Left ventricle myocardium inferior (tissue), 1 donor: Measurements from ENCODE around the gene FTO. TPM values are rescaled to one million over a fixed set of nuclear protein-coding genes. Genes with fewer than 3 reads are reported as not detected.

Experiments used
- DNase-seq: peaks from one replicate; pipeline ENCODE4 v3.0.0-alpha.2; 2020
- H3K27ac ChIP-seq: fragments of 200-600 bp; replicated peaks from 2 replicates; pipeline ENCODE4 v1.8.0; 2021
- H3K27me3 ChIP-seq: fragments of 200-600 bp; 2 replicates; pipeline ENCODE4 v1.8.0; 2021; ENCODE audit warnings: low read depth
- H3K36me3 ChIP-seq: fragments of 200-600 bp; 2 replicates; pipeline ENCODE4 v1.8.0; 2021
- H3K4me1 ChIP-seq: fragments of 200-600 bp; 2 replicates; pipeline ENCODE4 v1.8.0; 2021
- H3K4me3 ChIP-seq: fragments of 200-600 bp; 2 replicates; pipeline ENCODE4 v1.8.0; 2021; ENCODE audit warnings: mild to moderate bottlenecking, moderate library complexity
- H3K9me3 ChIP-seq: fragments of 200-600 bp; replicated peaks from 2 replicates; pipeline ENCODE4 v1.8.0; 2021
- intact Hi-C: fragments of 100-400 bp; cut with micrococcal nuclease; formaldehyde crosslinking; loops from one replicate; pipeline ENCODE4 v1.11.0; 2022
- total RNA-seq: library from RNA; stranded (reverse); fragmentation: NEBNext Ultra II Directional; extraction: Animal tissue kit (Norgen Biotek cat#: 25700); gene quantifications from one replicate; pipeline ENCODE4 v1.2.1, GENCODE V29; 2021
- TF ChIP-seq, protein P1 (sequence below): fragments of 200-600 bp; IDR thresholded peaks from 2 replicates; pipeline ENCODE4 v1.8.0; 2021; ENCODE audit warnings: antibody characterized with exemption, mild to moderate bottlenecking, borderline replicate concordance
- donor health status: DM: no; HTN: yes; CAD: no; lungs with severe emphysema.

The FTO gene
- total RNA-seq, 1 donor from 2014 or later = 78.4 TPM

DNA sequence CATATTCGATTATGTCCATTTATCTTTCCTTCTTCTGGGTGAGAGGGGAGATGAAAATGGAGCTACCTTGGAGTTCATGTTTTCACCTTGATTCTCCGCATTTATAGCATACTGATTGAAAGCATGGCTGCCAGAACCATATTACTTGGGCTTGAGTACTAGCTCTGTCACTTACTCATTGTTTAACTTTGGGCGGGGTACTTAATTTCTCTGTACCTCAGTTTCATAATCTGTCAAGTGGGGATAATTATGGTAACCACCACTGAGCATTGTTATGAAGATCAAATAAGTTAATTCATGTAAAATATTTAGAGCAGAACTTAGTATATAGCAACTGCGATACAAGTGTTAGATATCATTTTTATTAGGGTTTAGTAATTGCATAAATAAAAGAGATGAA is 65.2 kb downstream of the FTO start:
- H3K4me1 ChIP-seq = peaks cover 68% of the 10 kb centered on the region
- no peaks in the 10 kb centered on the region for H3K36me3 ChIP-seq
- no peaks in the 10 kb centered on the region for H3K9me3 ChIP-seq

GRCh38 chr16:53769787-53770186 is 65.8 kb downstream of the FTO start:
- no peaks in the 10 kb centered on the region for H3K9me3 ChIP-seq
- TF ChIP-seq, protein P1, sequence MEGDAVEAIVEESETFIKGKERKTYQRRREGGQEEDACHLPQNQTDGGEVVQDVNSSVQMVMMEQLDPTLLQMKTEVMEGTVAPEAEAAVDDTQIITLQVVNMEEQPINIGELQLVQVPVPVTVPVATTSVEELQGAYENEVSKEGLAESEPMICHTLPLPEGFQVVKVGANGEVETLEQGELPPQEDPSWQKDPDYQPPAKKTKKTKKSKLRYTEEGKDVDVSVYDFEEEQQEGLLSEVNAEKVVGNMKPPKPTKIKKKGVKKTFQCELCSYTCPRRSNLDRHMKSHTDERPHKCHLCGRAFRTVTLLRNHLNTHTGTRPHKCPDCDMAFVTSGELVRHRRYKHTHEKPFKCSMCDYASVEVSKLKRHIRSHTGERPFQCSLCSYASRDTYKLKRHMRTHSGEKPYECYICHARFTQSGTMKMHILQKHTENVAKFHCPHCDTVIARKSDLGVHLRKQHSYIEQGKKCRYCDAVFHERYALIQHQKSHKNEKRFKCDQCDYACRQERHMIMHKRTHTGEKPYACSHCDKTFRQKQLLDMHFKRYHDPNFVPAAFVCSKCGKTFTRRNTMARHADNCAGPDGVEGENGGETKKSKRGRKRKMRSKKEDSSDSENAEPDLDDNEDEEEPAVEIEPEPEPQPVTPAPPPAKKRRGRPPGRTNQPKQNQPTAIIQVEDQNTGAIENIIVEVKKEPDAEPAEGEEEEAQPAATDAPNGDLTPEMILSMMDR = no peak
- DNase-seq = no peak
- no peak overlapping the region for H3K27ac ChIP-seq
- no peak overlapping the region for H3K4me3 ChIP-seq
- peaks cover 74% of the 10 kb centered on the region for H3K4me1 ChIP-seq
- H3K36me3 ChIP-seq = no peaks in the 10 kb centered on the region
- H3K27me3 ChIP-seq = no peaks in the 10 kb centered on the region
- intact Hi-C loops = loop anchor here (10.0 kb wide), 1 partner anchor 1375 kb away; no protein-coding TSS in a partner anchor

More for the DNA sequence above, 65.2 kb downstream of the FTO start:
- TF ChIP-seq, protein P1 = no peak
- intact Hi-C loops = no loop called here
- Histone ChIP-seq H3K27me3 (no peaks in the 10 kb centered on the region), H3K27ac (no peak overlapping the region), H3K4me3 (no peak overlapping the region)
- DNase-seq = no peak

- Histone ChIP-seq H3K27me3 (no peaks in the 10 kb centered on the region), H3K36me3 (no peaks in the 10 kb centered on the region), H3K4me3 (no peak overlapping the region), H3K27ac (no peak overlapping the region), H3K9me3 (no peaks in the 10 kb centered on the region), H3K4me1 (peaks cover 82% of the 10 kb centered on the region)
- no peak for DNase-seq
- intact Hi-C loops = loop anchor here (10.0 kb wide), 1 partner anchor 1374 kb away; no protein-coding TSS in a partner anchor
- TF ChIP-seq, protein P1 = no peak
These were observed 66.7 kb downstream of the FTO start for GRCh38 chr16:53770641-53771040.

- DNase-seq = no peak
- Histone ChIP-seq H3K36me3 (no peaks in the 10 kb centered on the region), H3K9me3 (no peaks in the 10 kb centered on the region), H3K4me1 (peaks cover 87% of the 10 kb centered on the region), H3K27ac (peak overlapping the region; percentile 16), H3K27me3 (no peaks in the 10 kb centered on the region), H3K4me3 (no peak overlapping the region)
- intact Hi-C loops = loop anchor here (10.0 kb wide), 1 partner anchor 1373 kb away; no protein-coding TSS in a partner anchor
- TF ChIP-seq, protein P1 = no peak
These were observed 67.9 kb downstream of the FTO start for GRCh38 chr16:53771655-53772497.

GRCh38 chr16:53773150-53773846 is 69.3 kb downstream of the FTO start:
- Histone ChIP-seq H3K9me3 (no peaks in the 10 kb centered on the region), H3K27me3 (no peaks in the 10 kb centered on the region), H3K36me3 (no peaks in the 10 kb centered on the region), H3K27ac (peak overlapping the region; percentile 66), H3K4me1 (peaks cover 89% of the 10 kb centered on the region), H3K4me3 (no peak overlapping the region)
- no peak for DNase-seq
- intact Hi-C loops = loop anchor here (10.0 kb wide), 1 partner anchor 1372 kb away; no protein-coding TSS in a partner anchor
- TF ChIP-seq, protein P1 = peak; percentile 77
